ENCODE data around the gene R3HDM4. TPM values are rescaled to one million over a fixed set of nuclear protein-coding genes. Genes with fewer than 3 reads are reported as not detected.

The R3HDM4 gene
- total RNA-seq, 4 donors from 2014 or later: 24.1 to 37.3 (median 26.8) TPM

- TF ChIP-seq, protein P1, sequence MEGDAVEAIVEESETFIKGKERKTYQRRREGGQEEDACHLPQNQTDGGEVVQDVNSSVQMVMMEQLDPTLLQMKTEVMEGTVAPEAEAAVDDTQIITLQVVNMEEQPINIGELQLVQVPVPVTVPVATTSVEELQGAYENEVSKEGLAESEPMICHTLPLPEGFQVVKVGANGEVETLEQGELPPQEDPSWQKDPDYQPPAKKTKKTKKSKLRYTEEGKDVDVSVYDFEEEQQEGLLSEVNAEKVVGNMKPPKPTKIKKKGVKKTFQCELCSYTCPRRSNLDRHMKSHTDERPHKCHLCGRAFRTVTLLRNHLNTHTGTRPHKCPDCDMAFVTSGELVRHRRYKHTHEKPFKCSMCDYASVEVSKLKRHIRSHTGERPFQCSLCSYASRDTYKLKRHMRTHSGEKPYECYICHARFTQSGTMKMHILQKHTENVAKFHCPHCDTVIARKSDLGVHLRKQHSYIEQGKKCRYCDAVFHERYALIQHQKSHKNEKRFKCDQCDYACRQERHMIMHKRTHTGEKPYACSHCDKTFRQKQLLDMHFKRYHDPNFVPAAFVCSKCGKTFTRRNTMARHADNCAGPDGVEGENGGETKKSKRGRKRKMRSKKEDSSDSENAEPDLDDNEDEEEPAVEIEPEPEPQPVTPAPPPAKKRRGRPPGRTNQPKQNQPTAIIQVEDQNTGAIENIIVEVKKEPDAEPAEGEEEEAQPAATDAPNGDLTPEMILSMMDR (IDR thresholded peaks at IDR 0.05; ENCODE audit: low read depth): no peak
Measured at GRCh38 chr19:889662-890295, 23.2 kb downstream of the R3HDM4 start.

DNA sequence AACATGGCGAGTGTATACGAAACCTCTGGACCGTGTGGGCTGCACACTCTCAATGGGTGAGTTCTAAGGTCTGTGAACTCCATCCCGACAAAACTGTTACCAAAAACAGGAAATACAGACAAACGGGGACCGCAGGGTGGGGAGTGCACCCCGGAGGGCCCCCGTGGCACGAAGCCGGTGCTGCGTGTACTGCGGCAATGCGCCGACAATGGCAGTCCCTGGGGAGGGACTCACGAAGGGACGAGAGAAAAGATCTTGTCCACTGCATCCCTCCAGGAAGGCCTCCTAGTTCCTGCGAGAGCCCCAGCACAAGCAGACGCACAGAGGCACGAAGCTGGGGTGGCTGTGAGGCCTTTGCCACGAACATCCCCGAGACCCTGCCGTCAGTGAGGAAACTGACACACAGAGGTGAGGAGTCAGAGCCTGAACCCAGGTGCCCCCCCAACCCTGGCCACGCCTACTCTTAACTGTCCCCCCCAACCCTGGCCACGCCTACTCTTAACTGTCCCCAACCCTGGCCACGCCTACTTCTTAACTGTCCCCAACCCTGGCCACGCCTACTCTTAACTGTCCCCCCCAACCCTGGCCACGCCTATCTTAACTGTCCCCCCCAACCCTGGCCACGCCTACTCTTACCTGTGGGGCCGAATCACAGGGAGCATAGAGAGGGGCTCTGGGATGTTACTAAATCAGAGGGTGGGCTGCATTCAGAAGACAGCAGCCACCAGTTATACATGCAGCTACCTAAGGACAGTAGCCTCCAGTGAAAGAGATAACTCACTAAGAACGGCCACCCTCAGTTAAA lies 24.2 kb downstream of the R3HDM4 start:
- TF ChIP-seq, protein P1 (IDR thresholded peaks at IDR 0.05; ENCODE audit: low read depth): no peak

DNA sequence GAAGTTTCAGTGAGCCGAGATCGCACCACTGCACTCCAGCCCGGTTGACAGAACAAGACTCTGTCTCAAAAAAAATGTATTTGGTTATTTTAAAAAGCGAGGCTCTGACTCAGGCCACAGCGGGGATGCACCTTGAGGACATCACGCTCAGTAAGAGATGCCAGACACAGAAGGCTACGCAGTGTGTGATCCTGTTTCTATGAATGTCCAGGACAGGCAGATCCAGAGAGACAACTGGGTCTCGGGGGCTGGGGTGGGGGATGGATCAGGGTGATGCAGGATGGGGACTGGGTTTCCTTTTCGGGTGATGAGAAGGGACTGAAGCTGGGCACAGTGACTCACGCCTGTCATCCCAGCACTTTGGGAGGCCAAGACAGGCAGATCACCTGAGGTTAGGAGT lies 25.4 kb downstream of the R3HDM4 start:
- TF ChIP-seq, protein P1 (IDR thresholded peaks at IDR 0.05; ENCODE audit: low read depth): no peak

- TF ChIP-seq, protein P1 (IDR thresholded peaks at IDR 0.05; ENCODE audit: low read depth): no peak
Measured at GRCh38 chr19:887072-887471, 25.9 kb downstream of the R3HDM4 start.

DNA sequence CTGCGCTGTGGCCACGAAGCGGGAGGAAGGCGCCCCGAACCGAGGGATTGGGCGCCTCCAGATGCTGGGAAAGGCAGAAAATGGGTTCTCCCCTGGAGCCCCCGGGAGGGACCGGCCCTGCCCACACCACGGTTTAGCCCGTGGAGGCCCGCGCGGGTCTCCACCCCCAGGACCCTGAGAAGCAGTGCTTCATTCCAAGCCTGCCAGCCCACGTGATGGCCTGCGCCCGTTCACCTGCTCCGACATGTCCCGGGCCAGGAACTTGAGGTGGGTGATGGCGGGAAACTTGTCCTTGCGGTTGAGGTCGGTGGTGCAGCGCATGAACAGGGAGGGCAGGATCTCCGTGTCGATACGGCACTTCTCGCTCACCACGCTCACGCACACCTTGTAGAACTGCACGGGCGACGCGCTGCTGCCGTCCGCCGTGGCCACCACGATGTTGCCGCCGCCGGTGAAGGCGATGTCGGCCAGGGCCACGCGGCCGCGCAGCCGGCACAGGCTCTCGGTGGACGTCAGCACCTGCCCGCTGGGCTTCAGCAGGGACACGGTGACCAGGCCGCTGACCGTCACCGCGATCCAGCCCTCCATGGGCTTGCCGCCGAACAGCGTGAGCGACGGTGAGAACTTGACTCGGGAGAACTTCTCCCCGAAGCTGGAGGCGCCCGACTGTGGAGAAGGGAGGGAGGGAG lies 27.3 kb downstream of the R3HDM4 start:
- TF ChIP-seq, protein P1 (IDR thresholded peaks at IDR 0.05; ENCODE audit: low read depth): no peak

GRCh38 chr19:884420-885211 lies 28.4 kb downstream of the R3HDM4 start:
- TF ChIP-seq, protein P1 (IDR thresholded peaks at IDR 0.05; ENCODE audit: low read depth): no peak
